Stomach (tissue), 9 donors: ENCODE data around the gene UBE4B. TPM values are rescaled to one million over a fixed set of nuclear protein-coding genes. Genes with fewer than 3 reads are reported as not detected.

Source experiments
- DNase-seq, 2 donors: peaks; one replicate each; pipeline versions ENCODE4 v3.0.0 to v3.0.0-alpha.2; 2013 to 2019
- H3K27ac ChIP-seq, 5 donors: fragments of 200-600 bp in 4 of 5; sonication (generic) in 4 of 5; one replicate each; pipeline ENCODE4 v1.5.1; 2013 to 2019; ENCODE audit warnings: mild to moderate bottlenecking in 1 of 5, moderate library complexity in 1 of 5
- H3K27me3 ChIP-seq, 3 donors: fragments of 200-600 bp; sonication (generic); one replicate each; pipeline ENCODE4 v1.5.1; 2017 to 2019; ENCODE audit warnings: mixed run types in 1 of 3
- H3K36me3 ChIP-seq, 4 donors: fragments of 200-600 bp; sonication (generic); 1 replicate in 3 of 4; 2 replicates in 1 of 4; pipeline ENCODE4 v1.5.1; 2016 to 2019
- H3K4me1 ChIP-seq, 4 donors: fragments of 200-600 bp; sonication (generic); one replicate each; pipeline ENCODE4 v1.5.1; 2016 to 2019
- H3K4me3 ChIP-seq, 4 donors: fragments of 200-600 bp; sonication (generic) in 3 of 4; one replicate each; pipeline ENCODE4 v1.5.1; 2016 to 2019; ENCODE audit warnings: mild to moderate bottlenecking in 1 of 4
- H3K9me3 ChIP-seq, 4 donors: fragments of 200-600 bp; sonication (generic); one replicate each; pipeline ENCODE4 v1.5.1; 2016 to 2019
- EP300 ChIP-seq: sonication (generic); formaldehyde crosslinking; IDR thresholded peaks from one replicate; pipeline ENCODE4 v1.6.1; 2017; ENCODE audit warnings: antibody characterized with exemption
- POLR2A ChIP-seq, 4 donors: fragments of 450-650 bp; IDR thresholded peaks; one replicate each; pipeline ENCODE4 v1.6.1; 2016; ENCODE audit warnings: antibody characterized with exemption in 4 of 4, control low read depth in 2 of 4, mild to moderate bottlenecking in 1 of 4, moderate library complexity in 1 of 4
- POLR2AphosphoS5 ChIP-seq, 3 donors: sonication (generic); formaldehyde crosslinking; IDR thresholded peaks; one replicate each; pipeline ENCODE4 v1.6.1; 2016; ENCODE audit warnings: antibody characterized with exemption in 3 of 3
- WGBS, 5 donors: extraction: QIAGEN DNeasy Blood & Tissue Kit in 3 of 5; methylation state at CpG; one replicate each; pipeline versions ENCODE4 v1.1.5 to v1.1.7; 2013 to 2018; 5-methylcytosine and 5-hydroxymethylcytosine counted together
- intact Hi-C: fragments of 100-400 bp; cut with DNase I; formaldehyde crosslinking; loops from one replicate; pipeline ENCODE4 v1.15.1; 2023; ENCODE audit warnings: low total_unique reads
- polyA plus RNA-seq, 3 donors: library from polyadenylated mRNA; stranded (reverse); fragments of 200-250 nt; gene quantifications; one replicate each; pipeline ENCODE4 v1.2.3, GENCODE V29; 2013
- total RNA-seq, 5 donors: library from RNA; depleted of rRNA; stranded (reverse); fragments of >200 nt; gene quantifications; one replicate each; pipeline versions ENCODE4 v1.1.0 to v1.2.3, GENCODE V29; 2014 to 2016
- TF ChIP-seq, protein P1 (sequence below), 7 experiments: fragments of 450-650 bp in 4 of 7; fragments of 200-600 bp in 3 of 7; sonication (generic) in 3 of 7; IDR thresholded peaks; one replicate each; pipeline ENCODE4 v1.5.1; 2016 to 2019; ENCODE audit warnings: antibody characterized with exemption in 7 of 7, control low read depth in 2 of 7, mild to moderate bottlenecking in 1 of 7
- donor health status: healthy with polysubstance abuse.
- donor health status: Bipolar disorder and iron deficiency.
- donor health status: healthy.

The UBE4B gene
- total and polyA plus RNA-seq, 8 donors = 13.3 to 82.9 (median 39.5) TPM

GRCh38 chr1:10210841-10211804 lies 178.4 kb downstream of the UBE4B start:
- H3K4me3 ChIP-seq = peak overlapping the region; percentile 75 to 92 (median 91)
- peaks cover 8 to 58% (median 34%) of the 10 kb centered on the region in 4 donors for H3K4me1 ChIP-seq
- intact Hi-C loops = no loop called here

GRCh38 chr1:10211805-10212410 lies 179.2 kb downstream of the UBE4B start:
- H3K4me1 ChIP-seq = peaks cover 14 to 65% (median 39%) of the 10 kb centered on the region in 4 donors
- intact Hi-C loops = no loop called here

More at GRCh38 chr1:10210841-10211804, 178.4 kb downstream of the UBE4B start:
- TF ChIP-seq POLR2AphosphoS5 (IDR thresholded peaks at IDR 0.05) (peak; percentile 52 to 83 (median 78)), EP300 (no peak)
- Histone ChIP-seq H3K27ac (peak overlapping the region; percentile 96 to 100 (median 98)), H3K36me3 (no peaks in the 10 kb centered on the region), H3K27me3 (no peaks in the 10 kb centered on the region), H3K9me3 (no peaks in the 10 kb centered on the region)
- WGBS, 5 donors = 2 to 7% (median 3%) methylated on average over 19 to 69 of the region's 69 CpGs
- DNase-seq = peak; percentile 87 to 94

GRCh38 chr1:10212476-10212875 lies 179.7 kb downstream of the UBE4B start:
- Histone ChIP-seq H3K27me3 (no peaks in the 10 kb centered on the region), H3K4me3 (peak overlapping the region in 1 of 4 donors; percentile 92), H3K9me3 (no peaks in the 10 kb centered on the region), H3K27ac (peak overlapping the region in 4 of 5 donors; percentile 96 to 100 (median 98)), H3K36me3 (no peaks in the 10 kb centered on the region), H3K4me1 (peaks cover 17 to 71% (median 44%) of the 10 kb centered on the region in 4 donors)
- no peak for DNase-seq
- TF ChIP-seq POLR2AphosphoS5 (IDR thresholded peaks at IDR 0.05) (no peak), EP300 (no peak), POLR2A (IDR thresholded peaks at IDR 0.05) (no peak)
- TF ChIP-seq, protein P1, sequence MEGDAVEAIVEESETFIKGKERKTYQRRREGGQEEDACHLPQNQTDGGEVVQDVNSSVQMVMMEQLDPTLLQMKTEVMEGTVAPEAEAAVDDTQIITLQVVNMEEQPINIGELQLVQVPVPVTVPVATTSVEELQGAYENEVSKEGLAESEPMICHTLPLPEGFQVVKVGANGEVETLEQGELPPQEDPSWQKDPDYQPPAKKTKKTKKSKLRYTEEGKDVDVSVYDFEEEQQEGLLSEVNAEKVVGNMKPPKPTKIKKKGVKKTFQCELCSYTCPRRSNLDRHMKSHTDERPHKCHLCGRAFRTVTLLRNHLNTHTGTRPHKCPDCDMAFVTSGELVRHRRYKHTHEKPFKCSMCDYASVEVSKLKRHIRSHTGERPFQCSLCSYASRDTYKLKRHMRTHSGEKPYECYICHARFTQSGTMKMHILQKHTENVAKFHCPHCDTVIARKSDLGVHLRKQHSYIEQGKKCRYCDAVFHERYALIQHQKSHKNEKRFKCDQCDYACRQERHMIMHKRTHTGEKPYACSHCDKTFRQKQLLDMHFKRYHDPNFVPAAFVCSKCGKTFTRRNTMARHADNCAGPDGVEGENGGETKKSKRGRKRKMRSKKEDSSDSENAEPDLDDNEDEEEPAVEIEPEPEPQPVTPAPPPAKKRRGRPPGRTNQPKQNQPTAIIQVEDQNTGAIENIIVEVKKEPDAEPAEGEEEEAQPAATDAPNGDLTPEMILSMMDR (IDR thresholded peaks at IDR 0.05) = no peak
- intact Hi-C loops = no loop called here
- WGBS, 5 donors = 83 to 100% (median 94%) methylated on average over 1 of the region's 1 CpG

More at GRCh38 chr1:10211805-10212410, 179.2 kb downstream of the UBE4B start:
- peak overlapping the region; percentile 96 to 100 (median 98) for H3K27ac ChIP-seq
- TF ChIP-seq, protein P1 (IDR thresholded peaks at IDR 0.05) = no peak
- TF ChIP-seq EP300 (no peak), POLR2A (IDR thresholded peaks at IDR 0.05) (no peak), POLR2AphosphoS5 (IDR thresholded peaks at IDR 0.05) (no peak)
- H3K36me3 ChIP-seq = no peaks in the 10 kb centered on the region
- 29 to 43% (median 33%) methylated on average over 11 of the region's 11 CpGs for WGBS, 5 donors
- H3K4me3 ChIP-seq = peak overlapping the region; percentile 75 to 92 (median 91)
- H3K9me3 ChIP-seq = no peaks in the 10 kb centered on the region
- H3K27me3 ChIP-seq = no peaks in the 10 kb centered on the region
- no peak for DNase-seq

DNA sequence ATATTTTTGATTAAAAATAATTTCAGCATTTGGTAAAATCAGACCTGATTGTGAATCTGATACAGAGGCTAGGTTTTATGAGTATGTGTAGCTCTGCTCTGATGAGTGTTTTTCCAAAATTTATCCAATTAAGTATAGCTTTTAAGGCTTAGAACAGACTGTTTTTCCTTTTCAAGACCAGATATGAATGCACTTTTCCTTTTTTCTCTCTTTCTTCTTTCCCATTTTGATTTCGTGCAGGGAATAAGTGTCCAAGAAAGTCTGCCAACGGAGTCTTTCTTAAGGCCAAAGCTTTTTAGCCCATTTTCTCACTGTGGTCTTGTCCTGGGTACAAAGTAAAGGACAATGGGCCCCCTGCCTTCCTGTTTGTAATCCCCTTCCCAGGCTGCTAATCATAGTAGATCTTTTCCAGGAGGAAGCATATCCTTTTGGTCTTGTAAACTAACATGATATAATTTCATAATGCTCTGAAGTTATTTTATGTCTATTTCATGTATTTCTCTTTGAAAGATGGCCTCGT lies 180.5 kb downstream of the UBE4B start:
- WGBS, 5 donors = 63 to 75% (median 67%) methylated on average over 3 of the region's 3 CpGs
- intact Hi-C loops = no loop called here
- H3K9me3 ChIP-seq = no peaks in the 10 kb centered on the region
- no peaks in the 10 kb centered on the region for H3K36me3 ChIP-seq
- H3K4me1 ChIP-seq = peaks cover 24 to 79% (median 52%) of the 10 kb centered on the region in 4 donors
- no peaks in the 10 kb centered on the region for H3K27me3 ChIP-seq
- no peak overlapping the region for H3K4me3 ChIP-seq
- peak overlapping the region in 3 of 5 donors; percentile 6 to 43 (median 16) for H3K27ac ChIP-seq
- DNase-seq = no peak
- TF ChIP-seq POLR2AphosphoS5 (IDR thresholded peaks at IDR 0.05) = no peak
- TF ChIP-seq POLR2A (IDR thresholded peaks at IDR 0.05) = no peak
- TF ChIP-seq, protein P1 (IDR thresholded peaks at IDR 0.05) = no peak
- no peak for TF ChIP-seq EP300
